Measurements from ENCODE around the gene TCAIM. TPM values are rescaled to one million over a fixed set of nuclear protein-coding genes. Genes with fewer than 3 reads are reported as not detected.

TCAIM gene
- total and polyA plus RNA-seq, 10 of the 15 experiments (the other 5 are each of a cell fraction or from before 2014, with no cell fraction given) = 14.5 to 22.9 (median 17.8) TPM

DNA sequence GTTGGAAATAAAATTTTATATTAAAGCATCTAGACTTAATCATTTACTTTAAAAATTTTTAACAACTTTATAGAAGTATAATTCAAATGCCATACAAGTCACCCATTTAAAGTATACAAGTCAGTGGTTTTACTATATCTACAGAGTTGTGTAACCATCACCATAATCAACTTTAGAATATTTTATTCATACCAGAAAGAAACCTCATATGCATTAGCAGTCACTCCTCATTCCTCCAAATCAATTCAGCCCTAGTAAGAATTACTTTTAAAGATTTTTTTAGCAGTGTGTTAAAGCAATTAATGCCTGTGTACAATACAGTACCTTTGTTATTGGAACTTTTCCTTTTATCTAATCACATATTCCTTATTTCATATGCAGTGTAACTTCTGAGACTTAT is 14.0 kb upstream of the TCAIM start:
- Histone ChIP-seq H3K9ac (ENCODE audit: control insufficient read depth, insufficient read depth, low read length) (no peak overlapping the region), H3K27ac (ENCODE audit: control insufficient read depth, insufficient read depth) (no peak overlapping the region), H3K79me2 (ENCODE audit: control insufficient read depth, insufficient read depth, low read length) (no peaks in the 10 kb centered on the region), H3K4me3 (no peak overlapping the region), H3K4me2 (ENCODE audit: control insufficient read depth, insufficient read depth) (no peak overlapping the region), H3K9me3 (replicated peaks; ENCODE audit: control insufficient read depth, insufficient read depth, low read length) (no peaks in the 10 kb centered on the region), H4K20me1 (ENCODE audit: control insufficient read depth, insufficient read depth) (no peaks in the 10 kb centered on the region), H3K4me1 (ENCODE audit: control insufficient read depth, insufficient read depth, low read length) (no peaks in the 10 kb centered on the region), H3K36me3 (ENCODE audit: control insufficient read depth in 2 of 2, insufficient read depth in 2 of 2, low read length in 1 of 2) (no peaks in the 10 kb centered on the region), H2AFZ (ENCODE audit: control insufficient read depth, low read depth, low read length) (no peak overlapping the region), H3K27me3 (replicated peaks in 1 of 2; ENCODE audit: control insufficient read depth in 2 of 2, insufficient read depth in 2 of 2, low read length in 1 of 2) (no peaks in the 10 kb centered on the region; a peak in 1 of 4 replicates)
- ATAC-seq = no peak
- BruUV-seq (replicated peaks) = no TSS peak
- CTCF ChIA-PET = interaction anchor here (1.1 to 2.4 kb wide), 7 partner anchors 14 to 593 kb away, joined by 3 to 14 read pairs (median 6); partner anchors contain the start of gene TCAIM
- RAD21 ChIA-PET (ENCODE audit: unreplicated experiment) = interaction anchor here (1.5 to 1.7 kb wide), 2 partner anchors 115 to 186 kb away, joined by 4 to 6 read pairs; no protein-coding TSS in a partner anchor
- TF ChIP-seq RAD51 (IDR thresholded peaks at IDR 0.05) (no peak), CTCF (IDR thresholded peaks at IDR 0.05 in 2 of 3, conservative IDR thresholded peaks at IDR 0.05 in 1 of 3; ENCODE audit: control insufficient read depth in 2 of 3, extremely low read depth in 1 of 3, insufficient read depth in 1 of 3, low read depth in 3 of 3, low read length in 3 of 3) (no peak), MXI1 (IDR thresholded peaks at IDR 0.05; ENCODE audit: low read depth, low read length) (no peak), YBX1 (IDR thresholded peaks at IDR 0.05) (no peak), CBX5 (IDR thresholded peaks at IDR 0.05; ENCODE audit: low read depth) (no peak), ZNF687 (IDR thresholded peaks at IDR 0.05) (no peak), STAT1 (conservative IDR thresholded peaks at IDR 0.05) (no peak), SUZ12 (IDR thresholded peaks at IDR 0.05; ENCODE audit: unreplicated experiment) (no peak), POLR2AphosphoS5 (IDR thresholded peaks at IDR 0.05; ENCODE audit: low read length) (no peak), ZNF592 (IDR thresholded peaks at IDR 0.05) (no peak)
- TF ChIP-seq, protein P1, sequence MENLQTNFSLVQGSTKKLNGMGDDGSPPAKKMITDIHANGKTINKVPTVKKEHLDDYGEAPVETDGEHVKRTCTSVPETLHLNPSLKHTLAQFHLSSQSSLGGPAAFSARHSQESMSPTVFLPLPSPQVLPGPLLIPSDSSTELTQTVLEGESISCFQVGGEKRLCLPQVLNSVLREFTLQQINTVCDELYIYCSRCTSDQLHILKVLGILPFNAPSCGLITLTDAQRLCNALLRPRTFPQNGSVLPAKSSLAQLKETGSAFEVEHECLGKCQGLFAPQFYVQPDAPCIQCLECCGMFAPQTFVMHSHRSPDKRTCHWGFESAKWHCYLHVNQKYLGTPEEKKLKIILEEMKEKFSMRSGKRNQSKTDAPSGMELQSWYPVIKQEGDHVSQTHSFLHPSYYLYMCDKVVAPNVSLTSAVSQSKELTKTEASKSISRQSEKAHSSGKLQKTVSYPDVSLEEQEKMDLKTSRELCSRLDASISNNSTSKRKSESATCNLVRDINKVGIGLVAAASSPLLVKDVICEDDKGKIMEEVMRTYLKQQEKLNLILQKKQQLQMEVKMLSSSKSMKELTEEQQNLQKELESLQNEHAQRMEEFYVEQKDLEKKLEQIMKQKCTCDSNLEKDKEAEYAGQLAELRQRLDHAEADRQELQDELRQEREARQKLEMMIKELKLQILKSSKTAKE (IDR thresholded peaks at IDR 0.05; ENCODE audit: low read depth, poor library complexity, severe bottlenecking) = no peak
- SMC1A ChIA-PET (ENCODE audit: uncharacterized antibody, unreplicated experiment) = interaction anchor here (1.1 to 1.8 kb wide), 11 partner anchors 10 to 589 kb away, joined by 3 to 9 read pairs (median 4); partner anchors contain the start of gene TCAIM
- in situ Hi-C loops (cut with MboI) (no loop called here), intact Hi-C loops (cut with micrococcal nuclease; ENCODE audit: unreplicated experiment) (loop anchor here (5.0 kb wide), 2 partner anchors 188 to 208 kb away; no protein-coding TSS in a partner anchor)
- POLR2A ChIA-PET = no interaction called here
- no peak for DNase-seq (ENCODE audit: low read depth, low spot score)
- peak; percentile 74 for FAIRE-seq

All from GM12878 (cell line).